Measurements from ENCODE around the gene ANK3. TPM values are rescaled to one million over a fixed set of nuclear protein-coding genes. Genes with fewer than 3 reads are reported as not detected.

The ANK3 gene
- polyA plus RNA-seq, 1 donor (not counting 4 experiments of a cell fraction or from before 2014, with no cell fraction given) = 8.3 TPM

DNA sequence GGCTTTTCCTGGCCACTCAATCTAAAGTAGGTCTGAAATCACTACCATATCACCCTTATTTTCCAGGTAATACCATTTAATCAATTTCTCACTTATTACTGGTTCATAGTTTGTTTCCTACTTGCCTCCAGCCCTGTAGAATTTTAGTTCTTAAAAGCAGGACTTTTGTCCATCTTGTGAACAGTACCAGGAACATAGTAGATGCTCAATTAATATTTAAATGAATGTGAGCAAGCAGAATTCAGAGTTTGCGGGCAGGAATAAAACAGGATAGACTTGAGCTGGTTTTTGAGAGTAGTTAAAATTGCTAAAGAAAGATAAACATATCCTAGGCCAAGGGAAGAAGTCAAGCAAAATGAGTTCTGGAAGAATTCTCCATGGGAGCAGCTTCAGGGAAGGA, 77.9 kb downstream of the ANK3 start:
- DNase-seq (ENCODE audit: low read depth, low spot score) = no peak
- H3K79me2 ChIP-seq (ENCODE audit: control insufficient read depth, insufficient read depth, low read length) = no peaks in the 10 kb centered on the region
- no peaks in the 10 kb centered on the region for H4K20me1 ChIP-seq (ENCODE audit: control insufficient read depth, extremely low read depth, insufficient read depth, low read length)
- H3K9me3 ChIP-seq (ENCODE audit: control insufficient read depth, low read depth, low read length) = no peaks in the 10 kb centered on the region
- H2AFZ ChIP-seq (ENCODE audit: control insufficient read depth, low read length) = no peak overlapping the region
- H3K27ac ChIP-seq (ENCODE audit: control insufficient read depth, insufficient read depth, low read length) = no peak overlapping the region
- H3K4me2 ChIP-seq (ENCODE audit: control insufficient read depth, extremely low read depth, insufficient read depth, low read depth, low read length) = no peak overlapping the region
- H3K9me1 ChIP-seq (ENCODE audit: control insufficient read depth, extremely low read depth, insufficient read depth, low read length) = peaks cover 2% of the 10 kb centered on the region
- H3K4me3 ChIP-seq (ENCODE audit: control insufficient read depth in 2 of 3, extremely low read depth in 1 of 3, insufficient read depth in 2 of 3, low read depth in 1 of 3, low read length in 3 of 3) = no peak overlapping the region
- FAIRE-seq = no peak
- no peak overlapping the region for H3K9ac ChIP-seq (ENCODE audit: control insufficient read depth, extremely low read depth, insufficient read depth, low read length)
- peaks cover 30% of the 10 kb centered on the region for H3K4me1 ChIP-seq (ENCODE audit: control insufficient read depth, extremely low read depth, insufficient read depth, low read length)
- dilution Hi-C loops (cut with MboI; ENCODE audit: extremely low pct_ligation_motif_present, low sequenced_read_pairs) = no loop called here
- H3K27me3 ChIP-seq (ENCODE audit: control insufficient read depth, extremely low read depth, insufficient read depth, low read length) = no peaks in the 10 kb centered on the region
- no peak for TF ChIP-seq CTCF (optimal IDR thresholded peaks at IDR 0.05 in 1 of 3, IDR thresholded peaks at IDR 0.05 in 1 of 3, conservative IDR thresholded peaks at IDR 0.05 in 1 of 3; ENCODE audit: extremely low read depth in 1 of 3, insufficient read depth in 2 of 3, low read length in 3 of 3)
- no peak for TF ChIP-seq EZH2 (IDR thresholded peaks at IDR 0.05; ENCODE audit: low read length)
- H3K36me3 ChIP-seq (ENCODE audit: control insufficient read depth in 2 of 2, extremely low read depth in 1 of 2, insufficient read depth in 2 of 2, low read length in 2 of 2) = no peaks in the 10 kb centered on the region

GRCh38 chr10:60310740-60311139, 78.9 kb downstream of the ANK3 start:
- no peaks in the 10 kb centered on the region for H3K9me3 ChIP-seq (ENCODE audit: control insufficient read depth, low read depth, low read length)
- H3K9me1 ChIP-seq (ENCODE audit: control insufficient read depth, extremely low read depth, insufficient read depth, low read length) = peaks cover 2% of the 10 kb centered on the region
- H4K20me1 ChIP-seq (ENCODE audit: control insufficient read depth, extremely low read depth, insufficient read depth, low read length) = no peaks in the 10 kb centered on the region
- FAIRE-seq (no peak), DNase-seq (ENCODE audit: low read depth, low spot score) (no peak)
- H3K9ac ChIP-seq (ENCODE audit: control insufficient read depth, extremely low read depth, insufficient read depth, low read length) = no peak overlapping the region
- H3K4me2 ChIP-seq (ENCODE audit: control insufficient read depth, extremely low read depth, insufficient read depth, low read depth, low read length) = no peak overlapping the region
- H3K36me3 ChIP-seq (ENCODE audit: control insufficient read depth in 2 of 2, extremely low read depth in 1 of 2, insufficient read depth in 2 of 2, low read length in 2 of 2) = no peaks in the 10 kb centered on the region
- peaks cover 30% of the 10 kb centered on the region for H3K4me1 ChIP-seq (ENCODE audit: control insufficient read depth, extremely low read depth, insufficient read depth, low read length)
- dilution Hi-C loops (cut with MboI; ENCODE audit: extremely low pct_ligation_motif_present, low sequenced_read_pairs) = no loop called here
- no peaks in the 10 kb centered on the region for H3K79me2 ChIP-seq (ENCODE audit: control insufficient read depth, insufficient read depth, low read length)
- TF ChIP-seq EZH2 (IDR thresholded peaks at IDR 0.05; ENCODE audit: low read length) (no peak), CTCF (optimal IDR thresholded peaks at IDR 0.05 in 1 of 3, IDR thresholded peaks at IDR 0.05 in 1 of 3, conservative IDR thresholded peaks at IDR 0.05 in 1 of 3; ENCODE audit: extremely low read depth in 1 of 3, insufficient read depth in 2 of 3, low read length in 3 of 3) (no peak)
- no peak overlapping the region for H2AFZ ChIP-seq (ENCODE audit: control insufficient read depth, low read length)
- no peaks in the 10 kb centered on the region for H3K27me3 ChIP-seq (ENCODE audit: control insufficient read depth, extremely low read depth, insufficient read depth, low read length)
- no peak overlapping the region for H3K27ac ChIP-seq (ENCODE audit: control insufficient read depth, insufficient read depth, low read length)
- H3K4me3 ChIP-seq (ENCODE audit: control insufficient read depth in 2 of 3, extremely low read depth in 1 of 3, insufficient read depth in 2 of 3, low read depth in 1 of 3, low read length in 3 of 3) = no peak overlapping the region

All from keratinocyte (primary cell).